HG03469 (cell line): Measurements from ENCODE around the gene TUBB6.

ENCODE experiments used
- ATAC-seq: cut with Tn5 transposase; IDR thresholded peaks from one replicate; pipeline ENCODE4 v1.9.1; 2021; ENCODE audit warnings: mild to moderate bottlenecking, moderate library complexity, moderate number of reproducible peaks; ENCODE audit not compliant: unreplicated experiment

Gene TUBB6

GRCh38 chr18:12335503-12335902 lies 27.5 kb downstream of the TUBB6 start:
- ATAC-seq, result no peak

- ATAC-seq, result no peak
Observed at GRCh38 chr18:12336171-12336613, 28.2 kb downstream of the TUBB6 start.

GRCh38 chr18:12336887-12337286 lies 28.8 kb downstream of the TUBB6 start:
- no peak for ATAC-seq

- no peak for ATAC-seq
Observed at GRCh38 chr18:12338382-12338781, 30.3 kb downstream of the TUBB6 start.

- no peak for ATAC-seq
Observed at GRCh38 chr18:12340945-12341660, 33.1 kb downstream of the TUBB6 start.

- no peak for ATAC-seq
Observed at GRCh38 chr18:12342661-12343060, 34.6 kb downstream of the TUBB6 start.

- no peak for ATAC-seq
Observed at GRCh38 chr18:12345491-12346239, 37.6 kb downstream of the TUBB6 start.

GRCh38 chr18:12346240-12346565 lies 38.2 kb downstream of the TUBB6 start:
- ATAC-seq, result no peak

- no peak for ATAC-seq
Observed at GRCh38 chr18:12347895-12348294, 39.9 kb downstream of the TUBB6 start.

GRCh38 chr18:12352188-12352587 lies 44.1 kb downstream of the TUBB6 start:
- ATAC-seq, result no peak

- no peak for ATAC-seq
Observed at GRCh38 chr18:12359515-12359927, 51.5 kb downstream of the TUBB6 start.

- ATAC-seq, result no peak
Observed at GRCh38 chr18:12361770-12362378, 53.8 kb downstream of the TUBB6 start.

GRCh38 chr18:12362473-12363174 lies 54.6 kb downstream of the TUBB6 start:
- no peak for ATAC-seq

- no peak for ATAC-seq
Observed at GRCh38 chr18:12366379-12366778, 58.3 kb downstream of the TUBB6 start.

GRCh38 chr18:12366784-12367183 lies 58.7 kb downstream of the TUBB6 start:
- no peak for ATAC-seq

- ATAC-seq, result no peak
Observed at GRCh38 chr18:12369211-12369610, 61.2 kb downstream of the TUBB6 start.

- ATAC-seq, result no peak
Observed at GRCh38 chr18:12371590-12371989, 63.5 kb downstream of the TUBB6 start.

GRCh38 chr18:12372406-12372805 lies 64.4 kb downstream of the TUBB6 start:
- no peak for ATAC-seq

GRCh38 chr18:12373116-12373770 lies 65.2 kb downstream of the TUBB6 start:
- no peak for ATAC-seq

- ATAC-seq, result no peak
Observed at GRCh38 chr18:12373771-12374116, 65.7 kb downstream of the TUBB6 start.

- ATAC-seq, result no peak
Observed at GRCh38 chr18:12374401-12374800, 66.4 kb downstream of the TUBB6 start.
